GM18868 (cell line): ENCODE measurements around the gene PAXX.

Experiments
- ATAC-seq: cut with Tn5 transposase; IDR thresholded peaks from one replicate; pipeline ENCODE4 v1.9.1; 2021; ENCODE audit warnings: mild to moderate bottlenecking, moderate library complexity; ENCODE audit not compliant: unreplicated experiment

The PAXX gene

DNA sequence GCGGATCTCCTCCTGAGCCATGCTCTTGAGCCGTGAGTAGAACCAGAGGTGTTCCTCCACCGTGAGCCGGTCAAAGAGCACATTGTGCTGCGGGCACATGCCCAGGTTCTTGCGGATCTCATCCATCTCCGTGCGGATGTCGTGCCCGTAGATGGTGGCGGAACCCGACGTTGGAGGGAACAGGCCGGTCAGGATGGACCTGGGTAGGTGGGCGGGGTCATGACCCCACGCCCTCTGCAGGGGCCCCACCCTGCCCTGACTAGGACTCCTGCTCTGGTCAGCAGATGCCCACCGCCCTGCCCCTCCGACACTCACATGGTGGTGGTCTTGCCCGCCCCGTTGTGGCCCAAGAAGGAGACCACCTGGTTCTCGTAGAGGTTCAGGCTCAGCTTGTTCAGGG is 23.8 kb downstream of the PAXX start:
- no peak for ATAC-seq

DNA sequence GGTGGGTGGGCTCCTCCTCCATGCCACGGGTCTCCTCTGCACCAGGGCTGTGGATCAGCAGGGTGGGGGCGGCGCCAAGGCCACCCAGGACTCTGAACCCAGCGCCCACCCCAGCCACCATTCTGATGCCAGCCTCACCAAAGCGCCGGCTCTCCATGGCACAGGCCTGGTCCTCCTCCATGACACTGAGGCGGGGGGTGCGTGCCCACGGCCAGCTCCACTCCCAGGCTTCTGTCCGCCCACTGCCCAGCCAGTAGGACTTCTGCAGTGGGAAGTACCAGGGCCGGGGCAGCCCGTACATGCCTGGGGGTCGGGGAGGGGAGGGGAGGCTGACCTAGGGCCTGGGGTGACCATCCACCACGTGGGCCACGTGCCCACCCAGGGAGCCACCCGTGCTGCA is 24.2 kb downstream of the PAXX start:
- no peak for ATAC-seq

DNA sequence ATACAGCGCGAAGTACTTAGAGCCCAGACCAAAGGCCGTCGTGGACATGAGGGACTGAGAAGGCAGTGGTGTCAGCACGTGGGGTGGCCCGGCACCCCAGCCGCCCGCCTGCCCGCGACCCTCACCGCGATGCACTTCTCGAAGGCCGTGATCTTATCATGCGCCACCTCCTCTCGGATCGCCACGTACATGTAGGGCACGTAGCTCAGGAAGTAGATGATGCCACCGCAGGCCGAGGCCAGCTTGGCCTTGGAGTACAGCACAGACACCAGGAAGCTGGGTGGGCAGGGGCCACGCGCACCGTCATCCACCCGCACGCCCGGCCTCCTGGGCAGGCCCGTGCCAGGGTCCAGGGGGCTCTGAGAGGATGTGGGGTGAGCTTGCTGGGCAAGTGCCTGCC is 24.8 kb downstream of the PAXX start:
- ATAC-seq = no peak

DNA sequence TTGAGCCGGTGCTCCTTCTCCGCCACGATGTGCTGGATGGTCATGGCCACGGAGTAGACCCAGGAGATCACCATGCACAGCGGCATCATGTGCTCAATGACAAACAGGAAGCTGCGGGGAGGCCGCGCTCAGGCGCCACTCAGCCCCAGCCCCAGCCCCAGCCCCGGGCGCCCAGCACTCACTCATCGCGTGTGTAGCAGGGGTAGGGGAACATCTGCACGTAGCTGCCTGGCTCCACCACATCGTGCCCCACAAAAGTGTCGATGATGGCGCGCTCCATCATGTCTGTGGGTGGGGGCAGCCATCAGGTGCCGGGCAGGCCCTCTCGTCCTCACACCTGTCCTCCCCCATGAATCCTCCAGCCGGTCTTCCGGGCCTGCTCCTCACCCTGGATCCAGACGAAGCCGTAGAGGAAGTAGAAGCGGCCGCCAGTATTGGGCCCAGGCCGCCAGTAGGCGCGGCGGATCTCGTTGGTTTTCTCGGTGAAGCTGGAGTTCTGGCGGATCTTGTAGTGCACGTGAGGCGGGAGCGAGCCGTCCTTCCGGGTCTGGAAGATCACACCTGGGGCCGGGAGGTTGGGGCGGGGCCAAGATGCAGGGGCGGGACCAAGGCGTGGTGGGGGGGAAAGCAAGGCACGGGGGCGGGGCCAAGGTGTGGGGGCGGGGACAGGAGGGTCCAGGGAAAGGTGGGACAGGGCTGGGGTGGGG is 25.7 kb downstream of the PAXX start:
- no peak for ATAC-seq

GRCh38 chr9:137018761-137019559 is 26.7 kb downstream of the PAXX start:
- ATAC-seq = no peak

GRCh38 chr9:137019891-137020683 is 27.9 kb downstream of the PAXX start:
- ATAC-seq = no peak

- no peak for ATAC-seq
Measured at GRCh38 chr9:137020771-137021567, 28.7 kb downstream of the PAXX start.

DNA sequence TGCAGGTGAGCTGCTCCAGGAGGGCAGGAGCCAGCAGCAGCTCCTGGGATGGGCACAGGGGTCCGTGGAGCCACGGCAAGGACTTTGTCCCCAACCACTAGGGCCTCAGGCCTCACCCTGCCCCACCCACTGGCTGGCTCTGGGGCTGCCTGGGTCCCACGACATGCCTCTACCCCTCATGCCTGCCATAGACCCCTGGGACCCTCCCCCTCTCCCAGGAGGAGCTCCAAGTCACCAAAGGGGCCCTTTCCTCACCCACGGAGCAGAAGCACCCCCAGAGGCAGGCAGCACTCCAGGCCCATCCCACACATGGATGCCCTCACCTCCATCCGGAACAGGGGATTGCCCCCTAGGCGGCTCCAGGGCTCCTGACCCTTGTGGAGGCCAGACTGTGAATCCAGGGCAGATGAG is 29.4 kb downstream of the PAXX start:
- no peak for ATAC-seq

- no peak for ATAC-seq
Measured at GRCh38 chr9:137021979-137022661, 29.9 kb downstream of the PAXX start.

- no peak for ATAC-seq
Measured at GRCh38 chr9:137022662-137023008, 30.4 kb downstream of the PAXX start.

DNA sequence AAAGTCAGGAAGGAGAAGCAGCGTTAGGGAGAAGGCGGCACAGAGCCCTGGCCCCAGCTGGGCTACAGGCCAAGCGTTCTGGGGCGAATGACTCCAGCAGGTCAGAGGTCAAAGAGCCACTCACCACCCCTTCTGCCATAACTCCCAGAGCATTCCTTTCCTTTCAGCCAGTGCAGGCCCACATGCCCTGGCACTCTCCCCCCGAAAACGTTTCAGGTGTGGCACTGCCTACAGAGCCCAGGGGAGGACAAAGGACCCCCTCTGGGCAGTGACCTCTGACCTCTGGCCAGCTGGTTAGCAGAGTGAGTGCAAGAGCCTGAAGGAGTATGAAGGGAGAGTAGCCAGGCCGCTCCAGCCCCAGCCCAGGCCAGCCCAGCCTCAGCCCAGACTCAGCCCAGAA is 30.9 kb downstream of the PAXX start:
- ATAC-seq = no peak

GRCh38 chr9:137023583-137023991 is 31.4 kb downstream of the PAXX start:
- ATAC-seq = no peak

DNA sequence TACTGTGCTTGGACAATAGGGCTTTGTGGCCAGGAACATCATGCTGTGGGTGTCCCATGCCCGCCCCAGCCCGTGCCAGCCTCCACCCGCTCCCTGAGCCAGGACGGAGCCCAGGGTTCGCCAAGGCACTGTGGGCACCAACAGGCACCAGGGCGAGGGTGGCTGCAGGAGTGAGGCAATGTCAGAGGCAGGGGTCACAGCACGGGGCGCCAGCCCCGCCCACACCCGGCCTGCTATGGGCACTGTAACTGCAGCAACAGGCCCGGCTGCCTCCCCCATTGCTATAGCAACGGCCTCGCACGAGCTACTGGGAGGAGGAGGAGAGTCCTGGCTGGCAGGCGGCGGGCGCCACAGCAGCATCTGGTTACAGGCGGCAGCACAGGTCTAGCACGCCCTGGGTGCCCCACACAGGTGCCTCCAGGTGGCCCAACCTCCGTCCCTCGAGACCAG is 33.3 kb downstream of the PAXX start:
- no peak for ATAC-seq

DNA sequence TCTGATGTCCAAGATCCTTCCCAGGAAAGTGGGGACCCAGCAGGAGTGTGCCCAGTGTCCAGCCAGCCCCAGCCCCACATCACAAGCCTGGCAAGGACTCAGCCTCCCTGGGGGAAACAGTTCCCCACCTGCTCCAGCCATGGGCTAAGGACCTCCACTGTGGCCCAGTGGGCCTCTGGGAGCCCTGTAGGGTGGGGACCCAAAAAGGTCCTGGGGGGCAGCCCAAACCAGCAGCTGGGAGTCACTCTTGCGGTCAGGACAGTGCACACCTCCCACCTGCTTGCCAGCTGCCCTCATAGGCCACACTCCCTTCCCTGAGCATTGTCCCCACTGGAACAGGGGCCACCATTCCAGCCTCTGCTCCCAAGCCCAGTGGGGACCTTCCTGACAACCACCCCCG is 34.2 kb downstream of the PAXX start:
- ATAC-seq = no peak

GRCh38 chr9:137026828-137027227 is 34.6 kb downstream of the PAXX start:
- no peak for ATAC-seq

GRCh38 chr9:137027369-137028262 is 35.4 kb downstream of the PAXX start, which contains the start of gene ABCA2:
Gene ABCA2, minus strand, starts transcription at chr9:137028237. Its CDS starts 97 bp downstream, at chr9:137028140.
- ATAC-seq = no peak

GRCh38 chr9:137028263-137029057 is 36.2 kb downstream of the PAXX start:
- ATAC-seq = no peak
